Measurements from ENCODE around the gene SWI5.

The SWI5 gene

DNA sequence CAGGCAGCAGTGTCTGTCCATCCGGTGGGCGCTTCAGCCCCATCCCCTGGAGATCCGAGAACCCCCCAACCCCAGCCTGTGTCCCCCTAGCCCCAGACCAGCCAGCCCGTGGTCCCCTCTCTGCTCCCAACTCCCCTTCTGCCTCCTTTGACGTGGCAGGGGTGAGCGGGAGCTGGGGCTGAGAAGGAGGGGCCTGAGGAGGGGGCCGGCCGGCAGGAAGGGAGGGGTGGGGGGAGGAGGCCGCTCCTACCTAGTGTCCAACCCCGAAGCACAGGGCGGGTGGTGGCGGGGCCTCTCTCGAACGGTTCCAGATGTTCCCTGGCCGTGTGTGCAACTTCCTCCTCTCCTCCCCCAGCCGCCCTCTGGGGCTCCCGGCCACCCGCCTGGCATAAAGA lies 31.2 kb upstream of the SWI5 start:
- peaks cover 7% of the 10 kb centered on the region for H3K4me1 ChIP-seq (ENCODE audit: control insufficient read depth, insufficient read depth, low read length)
- no peak overlapping the region for H3K4me2 ChIP-seq (ENCODE audit: low read length)
- H3K9ac ChIP-seq (ENCODE audit: low read depth, low read length), result no peak overlapping the region
- no peaks in the 10 kb centered on the region for H3K9me3 ChIP-seq (replicated peaks; ENCODE audit: low read length)
- no peaks in the 10 kb centered on the region for H3K27me3 ChIP-seq (ENCODE audit: control insufficient read depth, insufficient read depth, low read length)
- H3K36me3 ChIP-seq (ENCODE audit: insufficient read depth, low read length), result no peaks in the 10 kb centered on the region
- no peak overlapping the region for H3K4me3 ChIP-seq (ENCODE audit: low read length)

DNA sequence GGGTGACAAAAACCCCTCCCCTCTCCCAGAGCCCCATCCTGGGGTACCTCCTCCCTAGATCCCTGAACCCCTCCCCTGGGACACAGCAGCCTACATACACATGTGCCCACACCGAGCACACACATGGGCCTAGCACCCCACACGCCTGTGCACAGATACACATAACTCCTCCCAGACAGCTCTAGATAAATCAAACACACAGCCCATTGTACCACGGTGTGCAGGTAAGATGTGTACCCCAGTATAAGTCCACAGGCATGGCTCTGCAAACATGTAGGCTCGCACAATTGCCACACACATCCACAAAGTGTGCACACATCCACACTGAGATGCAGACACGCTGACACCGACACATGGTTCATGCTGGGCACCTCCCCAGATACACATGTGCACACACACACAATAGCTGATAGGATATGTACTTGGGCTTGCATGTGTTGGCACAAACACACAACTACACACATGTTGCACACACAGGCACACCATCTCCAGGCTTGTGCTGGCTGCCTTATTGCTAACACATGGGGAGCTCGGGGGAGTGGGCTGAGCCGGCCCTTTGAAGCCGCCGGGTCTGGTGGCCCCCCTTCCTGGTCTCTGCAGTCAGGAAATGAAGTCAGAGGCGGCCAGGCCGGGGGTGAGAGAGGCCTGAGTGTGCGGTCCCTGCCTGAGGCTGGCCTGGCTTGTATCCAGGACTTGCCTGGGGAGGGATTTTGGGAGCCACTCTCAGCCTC lies 30.5 kb upstream of the SWI5 start:
- Histone ChIP-seq H3K9ac (ENCODE audit: low read depth, low read length) (no peak overlapping the region), H3K4me2 (ENCODE audit: low read length) (no peak overlapping the region), H3K27me3 (ENCODE audit: control insufficient read depth, insufficient read depth, low read length) (no peaks in the 10 kb centered on the region), H3K4me1 (ENCODE audit: control insufficient read depth, insufficient read depth, low read length) (peaks cover 9% of the 10 kb centered on the region), H3K9me3 (replicated peaks; ENCODE audit: low read length) (no peaks in the 10 kb centered on the region), H3K36me3 (ENCODE audit: insufficient read depth, low read length) (no peaks in the 10 kb centered on the region), H3K4me3 (ENCODE audit: low read length) (no peak overlapping the region)

DNA sequence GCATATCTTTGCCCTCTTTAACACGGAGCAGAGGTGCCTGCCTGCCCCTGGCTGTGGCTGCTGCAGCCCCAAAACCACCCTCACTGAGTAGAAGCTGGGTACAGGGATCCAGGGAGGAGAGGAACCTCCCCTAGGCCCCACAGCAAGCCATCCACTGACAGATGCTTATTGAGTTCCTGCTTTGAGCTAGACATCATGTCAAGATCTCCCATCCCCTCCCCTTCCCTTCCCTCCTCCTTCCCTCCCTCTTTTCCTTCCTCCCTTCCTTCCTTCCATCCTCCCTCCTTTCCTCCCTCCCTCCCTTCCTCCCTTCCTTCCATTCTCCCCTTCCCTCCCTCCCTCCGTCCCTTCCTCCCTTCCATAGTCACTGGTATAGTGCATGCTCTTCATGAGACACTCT lies 29.6 kb upstream of the SWI5 start:
- Histone ChIP-seq H3K4me3 (ENCODE audit: low read length) (no peak overlapping the region), H3K4me2 (ENCODE audit: low read length) (no peak overlapping the region), H3K9me3 (replicated peaks; ENCODE audit: low read length) (no peaks in the 10 kb centered on the region), H3K4me1 (ENCODE audit: control insufficient read depth, insufficient read depth, low read length) (peaks cover 18% of the 10 kb centered on the region), H3K36me3 (ENCODE audit: insufficient read depth, low read length) (no peaks in the 10 kb centered on the region), H3K9ac (ENCODE audit: low read depth, low read length) (no peak overlapping the region), H3K27me3 (ENCODE audit: control insufficient read depth, insufficient read depth, low read length) (no peaks in the 10 kb centered on the region)

GRCh38 chr9:128247226-128247803 lies 28.8 kb upstream of the SWI5 start:
- Histone ChIP-seq H3K4me1 (ENCODE audit: control insufficient read depth, insufficient read depth, low read length) (peaks cover 20% of the 10 kb centered on the region), H3K36me3 (ENCODE audit: insufficient read depth, low read length) (no peaks in the 10 kb centered on the region), H3K27me3 (ENCODE audit: control insufficient read depth, insufficient read depth, low read length) (no peaks in the 10 kb centered on the region), H3K9me3 (replicated peaks; ENCODE audit: low read length) (no peaks in the 10 kb centered on the region), H3K4me3 (ENCODE audit: low read length) (no peak overlapping the region), H3K4me2 (ENCODE audit: low read length) (no peak overlapping the region), H3K9ac (ENCODE audit: low read depth, low read length) (no peak overlapping the region)

- H3K9me3 ChIP-seq (replicated peaks; ENCODE audit: low read length), result no peaks in the 10 kb centered on the region
- H3K27me3 ChIP-seq (ENCODE audit: control insufficient read depth, insufficient read depth, low read length), result no peaks in the 10 kb centered on the region
- no peak overlapping the region for H3K4me3 ChIP-seq (ENCODE audit: low read length)
- no peaks in the 10 kb centered on the region for H3K36me3 ChIP-seq (ENCODE audit: insufficient read depth, low read length)
- no peak overlapping the region for H3K4me2 ChIP-seq (ENCODE audit: low read length)
- no peak overlapping the region for H3K9ac ChIP-seq (ENCODE audit: low read depth, low read length)
- peaks cover 20% of the 10 kb centered on the region for H3K4me1 ChIP-seq (ENCODE audit: control insufficient read depth, insufficient read depth, low read length)
Measured at GRCh38 chr9:128249558-128249907, 26.5 kb upstream of the SWI5 start.

DNA sequence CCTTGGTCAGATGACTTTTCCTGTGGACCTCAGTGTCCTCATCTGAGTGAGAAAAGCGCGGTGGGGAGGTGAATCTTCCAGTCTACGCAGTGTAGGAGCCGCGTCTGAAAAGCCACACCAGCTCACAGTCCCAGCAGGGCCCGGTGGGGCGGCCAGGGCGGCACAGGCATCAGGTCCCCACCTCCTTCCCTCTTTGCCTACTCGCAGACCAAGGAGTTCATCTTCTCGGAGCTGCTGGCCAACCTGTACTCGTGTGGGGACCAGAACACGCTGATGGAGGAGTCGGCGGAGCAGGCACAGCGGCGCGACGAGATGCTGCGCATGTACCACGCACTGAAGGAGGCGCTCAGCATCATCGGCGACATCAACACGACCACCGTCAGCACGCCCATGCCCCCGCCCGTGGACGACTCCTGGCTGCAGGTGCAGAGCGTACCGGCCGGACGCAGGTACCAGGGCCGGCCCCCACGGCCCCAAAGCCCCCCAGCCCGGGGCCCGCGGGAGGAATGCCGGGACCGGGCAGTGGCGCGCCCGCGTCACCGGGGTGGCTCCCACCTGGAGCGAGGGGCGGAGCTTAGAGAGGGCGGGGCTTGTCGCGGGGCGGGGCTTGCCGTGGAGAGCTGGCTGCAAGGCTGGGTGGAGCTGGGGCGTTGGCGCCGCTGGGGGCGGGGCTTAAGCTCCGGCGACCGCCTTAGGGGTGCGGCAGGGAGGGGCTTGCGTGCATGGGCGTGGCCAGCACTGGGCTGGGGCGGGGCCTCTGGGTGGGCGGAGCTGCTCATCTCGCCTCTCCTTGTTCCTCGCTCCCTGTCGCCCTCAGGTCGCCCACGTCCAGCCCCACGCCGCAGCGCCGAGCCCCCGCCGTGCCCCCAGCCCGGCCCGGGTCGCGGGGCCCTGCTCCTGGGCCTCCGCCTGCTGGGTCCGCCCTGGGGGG lies 25.9 kb upstream of the SWI5 start:
- H3K36me3 ChIP-seq (ENCODE audit: insufficient read depth, low read length), result no peaks in the 10 kb centered on the region
- peak overlapping the region; percentile 30 for H3K4me3 ChIP-seq (ENCODE audit: low read length)
- no peaks in the 10 kb centered on the region for H3K27me3 ChIP-seq (ENCODE audit: control insufficient read depth, insufficient read depth, low read length)
- H3K9ac ChIP-seq (ENCODE audit: low read depth, low read length), result no peak overlapping the region
- H3K4me1 ChIP-seq (ENCODE audit: control insufficient read depth, insufficient read depth, low read length), result peaks cover 19% of the 10 kb centered on the region
- H3K4me2 ChIP-seq (ENCODE audit: low read length), result peak overlapping the region; percentile 37
- no peaks in the 10 kb centered on the region for H3K9me3 ChIP-seq (replicated peaks; ENCODE audit: low read length)

DNA sequence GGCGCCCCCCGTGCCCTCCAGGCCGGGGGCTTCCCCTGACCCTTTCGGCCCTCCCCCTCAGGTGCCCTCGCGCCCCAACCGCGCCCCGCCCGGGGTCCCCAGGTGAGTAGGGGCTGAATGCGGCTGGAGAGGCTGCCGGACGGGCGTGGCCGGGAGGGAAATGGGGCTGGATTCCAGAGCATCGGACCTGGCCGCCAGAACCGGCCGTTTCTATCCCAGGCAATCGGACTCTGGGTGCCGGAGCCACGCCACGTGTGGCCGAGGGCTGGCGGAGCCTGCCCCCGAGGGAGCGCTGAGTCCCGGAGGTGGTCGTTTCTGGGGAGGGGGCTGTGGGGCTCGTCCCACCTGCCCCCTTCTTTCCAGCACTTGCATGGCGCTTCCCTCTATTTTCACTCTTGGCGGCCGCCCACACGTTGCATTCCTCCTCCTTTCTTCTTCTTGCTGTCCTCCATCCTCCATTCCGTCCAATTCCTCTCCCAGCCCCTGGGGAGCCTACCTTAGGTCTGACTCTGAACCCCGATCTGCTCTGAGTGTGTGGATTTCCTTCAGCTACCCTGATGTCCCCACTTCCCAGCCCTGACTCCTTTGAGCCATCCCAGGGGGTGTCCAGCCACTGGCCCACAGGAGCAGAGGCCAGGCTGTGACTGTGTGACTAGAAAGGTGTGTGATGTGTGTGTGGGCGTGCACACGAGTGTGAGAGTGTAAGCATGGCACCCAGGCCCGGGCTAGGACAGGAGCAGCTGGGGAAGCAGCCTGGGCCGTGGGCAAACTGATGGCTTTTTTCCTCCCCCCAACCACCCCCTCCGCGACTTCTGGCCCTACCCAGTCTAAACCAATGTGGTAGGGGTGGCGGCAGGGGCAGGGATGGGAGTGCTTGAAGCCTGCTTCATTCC lies 25.0 kb upstream of the SWI5 start:
- Histone ChIP-seq H3K4me3 (ENCODE audit: low read length) (peak overlapping the region; percentile 30), H3K4me1 (ENCODE audit: control insufficient read depth, insufficient read depth, low read length) (peaks cover 13% of the 10 kb centered on the region), H3K27me3 (ENCODE audit: control insufficient read depth, insufficient read depth, low read length) (no peaks in the 10 kb centered on the region), H3K4me2 (ENCODE audit: low read length) (peak overlapping the region; percentile 37), H3K36me3 (ENCODE audit: insufficient read depth, low read length) (peaks cover 6% of the 10 kb centered on the region), H3K9me3 (replicated peaks; ENCODE audit: low read length) (no peaks in the 10 kb centered on the region), H3K9ac (ENCODE audit: low read depth, low read length) (no peak overlapping the region)

DNA sequence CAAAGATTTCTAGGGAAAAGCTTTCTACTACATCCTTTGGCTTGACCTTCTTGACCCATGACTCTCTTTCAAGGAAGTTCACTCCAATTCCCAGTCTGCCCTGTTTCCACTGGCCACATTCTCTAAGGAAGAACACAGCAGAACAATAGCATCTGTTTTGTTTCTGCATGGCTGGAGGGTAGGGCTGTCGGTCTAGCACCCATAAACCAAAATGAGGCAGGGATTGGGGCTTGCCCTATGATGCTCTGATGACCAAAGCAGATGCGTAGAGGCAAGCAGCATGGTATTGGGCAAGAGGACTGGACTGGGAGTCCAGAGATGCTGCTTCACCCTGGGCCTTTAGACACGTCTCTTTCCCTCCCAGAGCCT lies 24.4 kb upstream of the SWI5 start:
- Histone ChIP-seq H3K9ac (ENCODE audit: low read depth, low read length) (no peak overlapping the region), H3K4me1 (ENCODE audit: control insufficient read depth, insufficient read depth, low read length) (peaks cover 13% of the 10 kb centered on the region), H3K4me3 (ENCODE audit: low read length) (no peak overlapping the region), H3K27me3 (ENCODE audit: control insufficient read depth, insufficient read depth, low read length) (no peaks in the 10 kb centered on the region), H3K4me2 (ENCODE audit: low read length) (no peak overlapping the region), H3K9me3 (replicated peaks; ENCODE audit: low read length) (no peaks in the 10 kb centered on the region), H3K36me3 (ENCODE audit: insufficient read depth, low read length) (peaks cover 9% of the 10 kb centered on the region)

DNA sequence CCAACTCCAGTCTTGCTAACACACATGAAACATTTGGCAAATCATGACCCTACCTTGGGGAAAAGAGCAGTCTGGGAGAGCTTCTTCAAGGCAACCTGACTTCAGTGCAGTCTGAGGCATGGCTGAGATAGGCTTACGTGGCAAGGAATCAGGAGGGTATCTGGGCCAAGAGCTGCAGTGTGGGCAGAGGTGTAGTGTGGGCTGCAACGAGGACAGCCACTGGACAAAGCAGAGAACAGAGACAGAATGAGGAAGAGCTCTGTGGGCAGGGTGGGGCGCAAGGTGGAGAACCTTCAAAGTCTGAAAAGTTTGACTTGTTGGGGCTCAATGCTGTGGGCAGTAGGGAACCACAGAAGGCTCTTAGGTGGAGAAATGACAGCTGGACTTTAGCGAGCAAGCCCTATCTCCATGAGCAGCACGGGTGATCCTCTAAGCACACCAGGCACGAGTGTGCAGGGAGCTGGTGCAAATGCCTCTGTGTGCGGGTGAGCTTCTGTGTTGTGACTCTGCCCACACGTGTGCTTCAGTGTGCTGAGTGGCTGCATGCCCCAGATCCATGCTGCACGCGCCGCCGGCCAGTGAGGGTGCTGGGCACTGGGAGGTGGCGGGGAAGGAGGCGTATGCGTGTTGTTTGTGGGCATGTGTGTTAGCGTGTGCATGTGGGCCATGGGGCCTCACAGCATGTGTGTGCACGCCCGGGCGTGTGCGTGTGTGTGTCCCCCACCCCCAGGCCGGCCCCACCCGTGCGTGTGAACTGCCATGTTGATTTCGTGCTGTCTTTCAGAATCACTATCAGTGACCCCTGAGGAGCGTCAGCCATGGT lies 23.5 kb upstream of the SWI5 start:
- Histone ChIP-seq H3K4me2 (ENCODE audit: low read length) (no peak overlapping the region), H3K27me3 (ENCODE audit: control insufficient read depth, insufficient read depth, low read length) (no peaks in the 10 kb centered on the region), H3K4me3 (ENCODE audit: low read length) (no peak overlapping the region), H3K36me3 (ENCODE audit: insufficient read depth, low read length) (peaks cover 18% of the 10 kb centered on the region), H3K9ac (ENCODE audit: low read depth, low read length) (no peak overlapping the region), H3K9me3 (replicated peaks; ENCODE audit: low read length) (no peaks in the 10 kb centered on the region), H3K4me1 (ENCODE audit: control insufficient read depth, insufficient read depth, low read length) (peaks cover 13% of the 10 kb centered on the region)

- Histone ChIP-seq H3K4me3 (ENCODE audit: low read length) (no peak overlapping the region), H3K4me2 (ENCODE audit: low read length) (no peak overlapping the region), H3K36me3 (ENCODE audit: insufficient read depth, low read length) (peaks cover 25% of the 10 kb centered on the region), H3K9me3 (replicated peaks; ENCODE audit: low read length) (no peaks in the 10 kb centered on the region), H3K4me1 (ENCODE audit: control insufficient read depth, insufficient read depth, low read length) (peaks cover 13% of the 10 kb centered on the region), H3K27me3 (ENCODE audit: control insufficient read depth, insufficient read depth, low read length) (no peaks in the 10 kb centered on the region), H3K9ac (ENCODE audit: low read depth, low read length) (no peak overlapping the region)
Measured at GRCh38 chr9:128253140-128253990, 22.7 kb upstream of the SWI5 start.
